Fibroblast of the aortic adventitia (primary cell): ENCODE results near the gene DZIP3. TPM values are rescaled to one million over a fixed set of nuclear protein-coding genes. Genes with fewer than 3 reads are reported as not detected.
A peak's percentile ranks its signal among the peaks of the same experiment; 100 is the strongest.

Source experiments
- DNase-seq: peaks from one replicate; pipeline ENCODE4 v3.0.0-alpha.2; 2010; ENCODE audit warnings: low read depth
- H3K4me3 ChIP-seq: 2 replicates; pipeline ENCODE4 v1.5.1; 2011; ENCODE audit warnings: low read depth, mild to moderate bottlenecking, control low read depth, low read length, moderate library complexity
- total RNA-seq: library from RNA; depleted of rRNA; stranded (reverse); fragments of >200 nt; gene quantifications from 2 replicates; pipeline ENCODE4 v1.2.3, GENCODE V29; 2012; ENCODE audit warnings: low replicate concordance
- TF ChIP-seq, protein P1 (sequence below): IDR thresholded peaks from 2 replicates; pipeline ENCODE4 v1.5.1; 2011; ENCODE audit warnings: mild to moderate bottlenecking, low read length, control low read depth, inconsistent platforms; ENCODE audit not compliant: insufficient read depth

Gene DZIP3
- total RNA-seq, 1 donor, result 16.7 TPM

DNA sequence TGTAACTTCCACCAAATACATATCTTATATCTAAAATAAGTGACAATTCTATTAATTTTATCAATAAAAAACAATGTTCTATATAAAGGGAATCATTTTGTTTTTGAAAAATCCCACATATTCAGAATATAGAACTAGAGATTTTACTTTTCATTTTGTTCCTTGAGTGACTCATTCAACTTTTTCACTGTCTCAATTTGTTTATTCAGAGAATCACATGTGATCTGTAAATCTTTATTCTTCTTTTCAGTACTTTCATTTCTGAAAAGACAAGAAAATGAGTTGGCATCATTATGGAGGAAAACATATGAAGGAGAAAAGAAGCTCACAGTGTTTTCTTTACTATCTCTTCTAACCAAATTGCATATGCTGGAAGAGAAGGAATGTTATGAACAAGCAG is 35.3 kb upstream of the DZIP3 start:
- TF ChIP-seq, protein P1, sequence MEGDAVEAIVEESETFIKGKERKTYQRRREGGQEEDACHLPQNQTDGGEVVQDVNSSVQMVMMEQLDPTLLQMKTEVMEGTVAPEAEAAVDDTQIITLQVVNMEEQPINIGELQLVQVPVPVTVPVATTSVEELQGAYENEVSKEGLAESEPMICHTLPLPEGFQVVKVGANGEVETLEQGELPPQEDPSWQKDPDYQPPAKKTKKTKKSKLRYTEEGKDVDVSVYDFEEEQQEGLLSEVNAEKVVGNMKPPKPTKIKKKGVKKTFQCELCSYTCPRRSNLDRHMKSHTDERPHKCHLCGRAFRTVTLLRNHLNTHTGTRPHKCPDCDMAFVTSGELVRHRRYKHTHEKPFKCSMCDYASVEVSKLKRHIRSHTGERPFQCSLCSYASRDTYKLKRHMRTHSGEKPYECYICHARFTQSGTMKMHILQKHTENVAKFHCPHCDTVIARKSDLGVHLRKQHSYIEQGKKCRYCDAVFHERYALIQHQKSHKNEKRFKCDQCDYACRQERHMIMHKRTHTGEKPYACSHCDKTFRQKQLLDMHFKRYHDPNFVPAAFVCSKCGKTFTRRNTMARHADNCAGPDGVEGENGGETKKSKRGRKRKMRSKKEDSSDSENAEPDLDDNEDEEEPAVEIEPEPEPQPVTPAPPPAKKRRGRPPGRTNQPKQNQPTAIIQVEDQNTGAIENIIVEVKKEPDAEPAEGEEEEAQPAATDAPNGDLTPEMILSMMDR, result no peak
- no peak overlapping the region for H3K4me3 ChIP-seq
- no peak for DNase-seq

DNA sequence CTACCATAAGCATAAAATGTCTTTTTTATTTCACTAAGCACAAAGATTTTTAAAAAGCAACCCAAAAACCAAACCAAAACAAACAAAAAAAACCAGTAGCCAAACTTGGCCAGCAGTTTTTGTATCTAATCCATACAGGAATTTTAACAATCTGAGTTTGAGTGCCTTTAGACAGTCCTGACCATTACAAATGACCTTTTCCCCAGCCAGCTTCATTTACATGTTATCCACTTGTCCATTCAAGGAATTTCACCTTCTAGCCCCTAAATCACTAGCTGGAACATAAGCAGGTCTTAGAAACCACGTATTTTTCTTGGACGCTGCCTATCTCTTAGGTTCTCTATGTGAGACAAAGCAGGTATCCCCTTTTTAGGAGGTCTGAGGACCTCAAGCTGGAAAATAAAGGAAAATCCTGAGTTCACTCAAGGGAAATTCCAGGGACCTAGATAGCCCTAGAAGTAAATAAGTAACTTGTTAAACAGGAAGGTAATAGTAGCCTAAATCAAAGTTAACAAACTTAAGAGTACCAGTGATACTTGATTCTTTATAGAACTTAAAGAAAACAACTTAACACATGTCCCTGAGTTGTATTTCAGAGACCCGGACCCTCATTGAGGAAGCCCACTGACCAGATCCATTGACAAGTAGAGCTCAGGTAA is 34.5 kb upstream of the DZIP3 start:
- H3K4me3 ChIP-seq, result no peak overlapping the region
- TF ChIP-seq, protein P1, result no peak
- peak; percentile 35 for DNase-seq

DNA sequence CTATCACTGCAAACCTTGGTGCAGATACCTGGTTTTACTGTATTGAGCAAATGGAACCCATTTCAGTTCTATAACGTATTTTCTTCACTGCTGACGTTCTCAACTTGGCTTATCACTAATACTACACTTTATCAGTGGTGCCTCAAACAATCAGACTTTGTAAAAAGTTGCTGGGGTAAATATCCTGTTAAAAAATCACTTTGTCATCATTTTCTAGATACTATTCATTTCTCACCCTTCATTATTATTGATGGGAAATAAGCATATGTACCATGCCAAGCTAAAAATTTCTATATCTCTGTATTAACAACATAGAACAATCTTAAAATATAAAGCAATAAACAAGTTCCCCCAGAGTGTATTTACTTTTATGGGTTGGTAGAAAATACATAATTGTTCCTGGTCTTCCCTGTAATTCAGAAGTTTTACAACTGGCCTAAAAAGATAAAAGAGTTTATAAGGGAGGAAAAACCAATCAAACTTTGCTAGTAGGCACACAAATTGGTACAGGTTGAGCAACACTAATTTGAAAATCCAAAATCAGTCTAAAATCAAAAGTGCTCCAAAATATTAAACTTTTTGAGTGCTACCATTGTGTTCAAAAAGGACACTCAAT is 33.4 kb upstream of the DZIP3 start:
- TF ChIP-seq, protein P1, result no peak

DNA sequence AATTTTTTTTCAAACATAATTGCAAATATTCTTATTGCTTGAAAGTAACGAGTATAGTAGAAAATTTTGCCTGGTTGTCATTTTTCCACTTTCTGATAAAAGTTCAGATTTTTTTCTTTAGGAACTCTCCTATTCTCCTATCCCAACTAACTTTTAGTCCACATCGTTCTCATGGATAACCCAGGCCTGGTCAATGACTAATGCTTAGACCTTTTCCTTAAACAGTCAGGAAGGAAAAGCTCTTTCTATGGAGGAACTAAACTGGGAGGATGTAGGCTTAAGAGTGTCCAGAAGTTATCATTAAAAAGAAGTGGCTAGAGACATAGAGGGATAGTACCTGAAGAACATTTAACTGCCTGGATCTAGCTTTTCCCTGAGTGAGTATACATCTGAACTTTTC is 27.0 kb upstream of the DZIP3 start:
- no peak for DNase-seq
- H3K4me3 ChIP-seq, result no peak overlapping the region
- TF ChIP-seq, protein P1, result no peak

More for the DNA sequence above, 33.4 kb upstream of the DZIP3 start:
- no peak overlapping the region for H3K4me3 ChIP-seq
- DNase-seq, result no peak

DNA sequence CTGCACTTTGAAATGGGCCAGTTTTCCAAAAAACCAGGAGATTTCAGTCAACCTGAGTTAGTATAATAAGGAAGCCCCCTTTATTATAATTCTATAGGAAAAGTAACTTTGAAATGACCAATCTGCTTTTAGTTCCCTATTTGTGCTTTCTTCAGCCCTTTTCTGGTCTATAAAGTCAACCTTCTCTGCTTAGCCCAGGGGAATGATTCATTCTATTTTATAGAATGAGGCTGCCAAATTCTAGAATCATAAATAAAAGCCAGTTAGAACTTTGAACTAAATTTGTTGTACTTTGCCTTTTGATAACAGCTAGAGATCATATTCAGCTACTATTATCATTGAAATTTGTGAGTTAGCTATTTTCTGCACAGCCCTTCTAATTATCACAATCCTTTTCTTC is 25.0 kb upstream of the DZIP3 start:
- no peak overlapping the region for H3K4me3 ChIP-seq
- TF ChIP-seq, protein P1, result no peak
- peak; percentile 31 for DNase-seq

DNA sequence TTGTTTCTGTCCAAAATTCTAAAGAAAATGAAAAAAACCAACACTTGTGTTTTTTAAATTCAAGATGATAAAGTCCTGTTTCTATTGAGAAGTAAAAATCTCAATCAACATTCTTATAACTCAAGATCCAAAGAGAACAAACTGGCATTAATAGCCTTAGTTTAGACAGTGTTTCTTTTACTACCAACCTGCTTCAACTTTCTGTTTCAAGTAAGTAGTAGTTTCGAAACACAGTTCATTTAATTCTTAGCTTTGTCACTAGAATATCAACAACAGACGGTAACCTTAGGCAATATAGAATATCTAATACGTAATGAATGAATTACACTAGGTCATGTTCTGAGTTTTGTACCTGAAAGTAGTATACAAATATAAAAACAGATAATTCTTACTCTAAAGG is 24.0 kb upstream of the DZIP3 start:
- DNase-seq, result no peak
- H3K4me3 ChIP-seq, result no peak overlapping the region
- TF ChIP-seq, protein P1, result no peak
